ENCODE measurements around the gene GALNT13.

The GALNT13 gene

DNA sequence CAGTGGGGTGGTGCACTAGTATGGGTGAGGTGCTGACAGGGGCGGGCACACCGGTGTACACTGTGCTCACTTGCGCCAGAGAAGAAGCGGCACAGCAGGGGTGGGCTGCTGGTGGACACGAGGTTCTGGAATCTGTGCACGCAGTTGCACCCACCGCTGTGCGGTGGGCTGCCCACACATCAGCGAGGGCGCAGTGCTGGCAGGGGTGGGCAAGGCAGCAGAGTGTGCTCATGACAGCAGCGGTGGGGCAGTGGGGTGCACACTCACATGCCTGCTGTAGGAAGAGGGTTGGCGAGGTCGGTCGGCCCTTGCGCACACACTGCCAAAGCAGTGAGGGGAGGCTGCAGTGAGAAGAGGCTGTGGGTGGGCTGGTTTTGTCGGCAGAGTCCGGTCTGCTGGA lies 141.8 kb downstream of the GALNT13 start:
- no peak for DNase-seq (ENCODE audit: low read depth, low spot score)
- ChIA-PET POLR2A (no interaction called here), CTCF (no interaction called here)
- TF ChIP-seq, protein P1, sequence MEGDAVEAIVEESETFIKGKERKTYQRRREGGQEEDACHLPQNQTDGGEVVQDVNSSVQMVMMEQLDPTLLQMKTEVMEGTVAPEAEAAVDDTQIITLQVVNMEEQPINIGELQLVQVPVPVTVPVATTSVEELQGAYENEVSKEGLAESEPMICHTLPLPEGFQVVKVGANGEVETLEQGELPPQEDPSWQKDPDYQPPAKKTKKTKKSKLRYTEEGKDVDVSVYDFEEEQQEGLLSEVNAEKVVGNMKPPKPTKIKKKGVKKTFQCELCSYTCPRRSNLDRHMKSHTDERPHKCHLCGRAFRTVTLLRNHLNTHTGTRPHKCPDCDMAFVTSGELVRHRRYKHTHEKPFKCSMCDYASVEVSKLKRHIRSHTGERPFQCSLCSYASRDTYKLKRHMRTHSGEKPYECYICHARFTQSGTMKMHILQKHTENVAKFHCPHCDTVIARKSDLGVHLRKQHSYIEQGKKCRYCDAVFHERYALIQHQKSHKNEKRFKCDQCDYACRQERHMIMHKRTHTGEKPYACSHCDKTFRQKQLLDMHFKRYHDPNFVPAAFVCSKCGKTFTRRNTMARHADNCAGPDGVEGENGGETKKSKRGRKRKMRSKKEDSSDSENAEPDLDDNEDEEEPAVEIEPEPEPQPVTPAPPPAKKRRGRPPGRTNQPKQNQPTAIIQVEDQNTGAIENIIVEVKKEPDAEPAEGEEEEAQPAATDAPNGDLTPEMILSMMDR (IDR thresholded peaks at IDR 0.05; ENCODE audit: insufficient read depth, low read length, missing control alignments): no peak
- H3K4me3 ChIP-seq (ENCODE audit: low read depth, low read length): no peak overlapping the region

DNA sequence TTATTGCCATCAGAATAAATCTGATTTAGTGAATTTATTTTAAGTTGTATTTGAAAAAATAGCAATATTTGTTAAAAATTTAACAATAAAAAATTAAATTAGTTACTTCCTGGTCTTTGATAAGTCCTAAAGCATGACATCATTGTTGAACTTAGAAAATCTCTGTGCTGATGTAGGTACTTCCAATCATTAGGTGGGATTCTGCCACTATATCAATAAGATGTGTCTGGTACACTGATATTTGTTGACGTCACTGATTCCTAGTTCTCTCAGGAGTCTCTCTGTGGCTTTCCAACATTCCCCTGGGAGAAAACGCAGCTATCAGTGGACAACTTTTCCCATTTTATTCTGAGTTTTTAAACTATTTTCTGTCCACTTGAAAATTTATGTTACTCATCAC lies 143.5 kb downstream of the GALNT13 start:
- POLR2A ChIA-PET: no interaction called here
- TF ChIP-seq, protein P1 (IDR thresholded peaks at IDR 0.05; ENCODE audit: insufficient read depth, low read length, missing control alignments): no peak
- no peak for DNase-seq (ENCODE audit: low read depth, low spot score)
- H3K4me3 ChIP-seq (ENCODE audit: low read depth, low read length): no peak overlapping the region
- CTCF ChIA-PET: no interaction called here

DNA sequence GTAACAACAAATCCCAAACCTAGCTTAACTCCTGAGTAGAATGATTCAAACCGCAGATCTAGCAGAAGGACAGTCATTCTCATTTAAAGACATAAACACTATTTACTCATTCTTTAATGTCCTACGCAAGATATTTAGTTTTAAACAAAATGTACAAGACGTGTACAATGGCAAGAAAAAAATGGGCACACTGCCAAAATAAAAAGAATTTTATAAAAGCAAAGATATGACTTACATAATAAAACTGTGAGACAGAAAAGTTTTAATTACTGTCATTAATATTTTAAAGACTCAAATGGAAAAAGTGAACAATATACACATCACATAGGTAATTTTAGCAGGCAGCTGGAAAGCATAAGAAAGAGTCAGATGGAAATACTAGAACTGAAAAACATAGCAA lies 157.8 kb downstream of the GALNT13 start:
- ChIA-PET POLR2A (no interaction called here), CTCF (no interaction called here)
- TF ChIP-seq, protein P1 (IDR thresholded peaks at IDR 0.05; ENCODE audit: insufficient read depth, low read length, missing control alignments): no peak
- no peak overlapping the region for H3K4me3 ChIP-seq (ENCODE audit: low read depth, low read length)
- DNase-seq (ENCODE audit: low read depth, low spot score): no peak

- ChIA-PET CTCF (no interaction called here), POLR2A (no interaction called here)
- TF ChIP-seq, protein P1 (IDR thresholded peaks at IDR 0.05; ENCODE audit: insufficient read depth, low read length, missing control alignments): no peak
- H3K4me3 ChIP-seq (ENCODE audit: low read depth, low read length): no peak overlapping the region
- DNase-seq (ENCODE audit: low read depth, low spot score): no peak
Measured at GRCh38 chr2:154032220-154032619, 160.5 kb downstream of the GALNT13 start.

DNA sequence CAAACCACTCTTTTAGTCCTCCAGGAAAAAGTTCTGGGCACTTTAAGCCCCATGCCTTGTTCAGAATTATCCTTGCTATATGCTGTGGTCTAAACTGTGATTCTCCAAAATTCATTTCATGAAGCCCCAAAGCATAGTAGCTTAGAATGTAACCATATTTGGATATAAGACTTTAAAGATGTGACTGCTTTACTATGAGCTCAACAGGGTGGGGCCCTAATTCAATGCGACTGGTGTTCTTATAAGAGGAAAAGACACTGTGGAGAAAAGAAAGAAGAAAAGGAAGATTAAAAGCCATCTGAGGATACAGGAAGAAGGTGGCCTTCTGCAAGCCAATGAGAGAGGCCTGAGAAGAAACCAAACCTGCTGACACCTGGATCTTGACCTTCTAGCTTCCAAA lies 174.8 kb downstream of the GALNT13 start:
- TF ChIP-seq, protein P1 (IDR thresholded peaks at IDR 0.05; ENCODE audit: insufficient read depth, low read length, missing control alignments): no peak
- ChIA-PET POLR2A (no interaction called here), CTCF (no interaction called here)
- H3K4me3 ChIP-seq (ENCODE audit: low read depth, low read length): no peak overlapping the region
- DNase-seq (ENCODE audit: low read depth, low spot score): no peak

GRCh38 chr2:154048905-154049304 lies 177.2 kb downstream of the GALNT13 start:
- ChIA-PET CTCF (no interaction called here), POLR2A (no interaction called here)
- no peak overlapping the region for H3K4me3 ChIP-seq (ENCODE audit: low read depth, low read length)
- DNase-seq (ENCODE audit: low read depth, low spot score): no peak
- TF ChIP-seq, protein P1 (IDR thresholded peaks at IDR 0.05; ENCODE audit: insufficient read depth, low read length, missing control alignments): no peak
